ENCODE data around the gene ACSF2.

- TF ChIP-seq RFX5 (IDR thresholded peaks at IDR 0.05; ENCODE audit: low read length) (no peak), FOXM1 (IDR thresholded peaks at IDR 0.05; ENCODE audit: low read depth) (no peak), CTCF (IDR thresholded peaks at IDR 0.05) (no peak), EZH2phosphoT487 (IDR thresholded peaks at IDR 0.05; ENCODE audit: borderline replicate concordance, low read depth) (no peak), MAX (IDR thresholded peaks at IDR 0.05; ENCODE audit: low read depth) (no peak), JUND (IDR thresholded peaks at IDR 0.05) (no peak), POLR2AphosphoS5 (IDR thresholded peaks at IDR 0.05; ENCODE audit: low read depth, low read length) (no peak), MXI1 (IDR thresholded peaks at IDR 0.05; ENCODE audit: low read depth, low read length) (no peak), TCF12 (IDR thresholded peaks at IDR 0.05) (no peak), TAF1 (IDR thresholded peaks at IDR 0.05; ENCODE audit: borderline replicate concordance, low read depth, low read length) (no peak), CHD2 (IDR thresholded peaks at IDR 0.05; ENCODE audit: low read length, partially characterized antibody) (no peak), EP300 (IDR thresholded peaks at IDR 0.05; ENCODE audit: borderline replicate concordance in 1 of 2, low read depth in 1 of 2, low read length in 1 of 2) (no peak), GABPA (IDR thresholded peaks at IDR 0.05; ENCODE audit: low read depth) (no peak), USF2 (IDR thresholded peaks at IDR 0.05; ENCODE audit: borderline replicate concordance, low read depth, low read length) (no peak)
Measured at GRCh38 chr17:50447870-50448595, 22.0 kb downstream of the ACSF2 start.

Data from SK-N-SH (cell line).